Keratinocyte (primary cell): ENCODE data around the gene ADAM30.

Experiments
- CTCF ChIP-seq, 3 experiments: IDR thresholded peaks in 1 of 3; conservative IDR thresholded peaks in 1 of 3; optimal IDR thresholded peaks in 1 of 3; 2 replicates in 2 of 3; 3 replicates in 1 of 3; pipeline versions ENCODE3 to v1.5.1; 2011; ENCODE audit warnings: low read length in 3 of 3, mild to moderate bottlenecking in 3 of 3, moderate library complexity in 2 of 3, control low read depth in 1 of 3, inconsistent platforms in 1 of 3; ENCODE audit not compliant: insufficient read depth in 2 of 3; ENCODE audit errors: extremely low read depth in 1 of 3
- EZH2 ChIP-seq: IDR thresholded peaks from one replicate; pipeline ENCODE4 v1.6.1; 2012; ENCODE audit warnings: inconsistent platforms, mild to moderate bottlenecking, low read length, moderate library complexity

DNA sequence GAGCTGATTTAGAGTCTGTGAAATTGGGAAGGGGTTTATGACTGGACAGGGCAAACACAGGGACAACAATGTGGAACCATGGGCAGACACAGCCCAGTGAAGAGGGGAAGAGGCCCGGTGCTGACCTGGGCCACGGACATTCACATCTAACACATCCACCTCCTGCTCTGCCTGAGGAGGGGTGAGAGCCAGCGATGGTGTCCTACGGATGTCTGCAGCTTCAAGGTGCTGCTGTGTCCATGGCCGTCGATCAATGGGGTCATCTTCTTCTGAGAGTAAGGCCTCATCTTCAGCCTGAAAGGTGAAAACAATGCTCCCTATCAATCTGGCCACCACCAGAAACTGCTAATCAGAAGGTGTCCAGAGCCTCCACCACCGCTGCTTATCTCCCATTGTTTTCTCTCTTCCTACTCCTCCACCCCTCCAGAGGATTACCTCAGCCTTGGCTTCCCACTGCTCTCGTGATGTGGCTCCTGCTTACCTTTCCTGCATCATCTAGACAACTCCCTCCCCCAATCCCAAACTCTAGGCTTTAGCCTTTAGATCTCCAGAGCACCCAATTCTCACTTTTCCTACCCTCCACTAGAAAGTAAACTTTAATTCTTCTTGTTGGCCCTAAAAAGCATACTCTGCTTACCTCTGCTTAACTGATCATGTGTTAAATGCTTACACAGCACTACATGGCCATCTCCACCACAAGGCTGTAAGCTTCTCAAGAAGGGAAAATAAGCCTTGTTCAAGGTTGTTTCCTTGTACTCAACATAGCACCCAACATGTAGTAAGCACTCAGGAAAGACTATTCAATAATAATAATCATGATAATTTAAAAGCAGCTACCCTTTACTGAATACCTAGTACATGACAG, 24.0 kb upstream of the ADAM30 start:
- TF ChIP-seq CTCF (optimal IDR thresholded peaks at IDR 0.05 in 1 of 3, IDR thresholded peaks at IDR 0.05 in 1 of 3, conservative IDR thresholded peaks at IDR 0.05 in 1 of 3; ENCODE audit: extremely low read depth in 1 of 3, insufficient read depth in 2 of 3, low read length in 3 of 3) (no peak), EZH2 (no peak)
